HCEC 1CT (cell line): ENCODE data around the gene MTPN.

Source experiments
- DNase-seq: peaks from one replicate; pipeline ENCODE4 v3.0.0-alpha.2; 2017

The MTPN gene

GRCh38 chr7:135980665-135981180, 3.6 kb upstream of the MTPN start:
- DNase-seq: peak; percentile 48

- peak; percentile 45 for DNase-seq
These were observed 2.9 kb upstream of the MTPN start for GRCh38 chr7:135980012-135980551.

GRCh38 chr7:135979471-135980011, 2.4 kb upstream of the MTPN start:
- DNase-seq: no peak

GRCh38 chr7:135978624-135979023, 1.5 kb upstream of the MTPN start:
- DNase-seq: no peak

- no peak for DNase-seq
These were observed 545 bp upstream of the MTPN start for GRCh38 chr7:135977742-135978066.

GRCh38 chr7:135976312-135977006, 700 bp downstream of the MTPN start:
- DNase-seq: no peak

- no peak for DNase-seq
These were observed 2.0 kb downstream of the MTPN start for GRCh38 chr7:135975166-135975565.

GRCh38 chr7:135974667-135975066, 2.5 kb downstream of the MTPN start:
- no peak for DNase-seq

- no peak for DNase-seq
These were observed 5.8 kb downstream of the MTPN start for GRCh38 chr7:135971366-135971725.

GRCh38 chr7:135970682-135971365, 6.3 kb downstream of the MTPN start:
- DNase-seq: no peak

GRCh38 chr7:135970045-135970444, 7.1 kb downstream of the MTPN start:
- no peak for DNase-seq

GRCh38 chr7:135966341-135967043, 10.7 kb downstream of the MTPN start:
- no peak for DNase-seq

GRCh38 chr7:135965602-135966001, 11.6 kb downstream of the MTPN start:
- DNase-seq: no peak

GRCh38 chr7:135964791-135965190, 12.4 kb downstream of the MTPN start:
- peak; percentile 20 for DNase-seq

GRCh38 chr7:135964274-135964673, 12.9 kb downstream of the MTPN start:
- DNase-seq: no peak

GRCh38 chr7:135962802-135963201, 14.4 kb downstream of the MTPN start:
- no peak for DNase-seq

GRCh38 chr7:135960709-135961451, 16.3 kb downstream of the MTPN start:
- DNase-seq: no peak

GRCh38 chr7:135959646-135960363, 17.4 kb downstream of the MTPN start:
- DNase-seq: no peak

GRCh38 chr7:135958173-135958572, 19.0 kb downstream of the MTPN start:
- no peak for DNase-seq

- DNase-seq: no peak
These were observed 19.5 kb downstream of the MTPN start for GRCh38 chr7:135957627-135958026.

- DNase-seq: no peak
These were observed 20.8 kb downstream of the MTPN start for GRCh38 chr7:135956393-135956792.

GRCh38 chr7:135950972-135951371, 26.2 kb downstream of the MTPN start:
- no peak for DNase-seq
